Measurements from ENCODE around the gene CD47. TPM values are rescaled to one million over a fixed set of nuclear protein-coding genes. Genes with fewer than 3 reads are reported as not detected.

Gene CD47
- polyA plus RNA-seq, 1 of the 3 experiments (the other 2 are of a cell fraction) = 19.6 TPM

- H3K4me1 ChIP-seq (ENCODE audit: control insufficient read depth in 1 of 2, insufficient read depth in 2 of 2, low read depth in 1 of 2, low read length in 1 of 2) = no peaks in the 10 kb centered on the region; a peak in 2 of 4 replicates
- no peak overlapping the region for H3K9ac ChIP-seq
- no peaks in the 10 kb centered on the region for H3K79me2 ChIP-seq (ENCODE audit: insufficient read depth)
- H3K9me2 ChIP-seq = no peaks in the 10 kb centered on the region
- ChIA-PET POLR2A (no interaction called here), CTCF (interaction anchor here (0.9 kb wide), 1 partner anchor 9 kb away, joined by 3 read pairs; no protein-coding TSS in a partner anchor)
- H3F3A ChIP-seq (replicated peaks; ENCODE audit: insufficient read depth) = no peaks in the 10 kb centered on the region
- no peak overlapping the region for H3K4me3 ChIP-seq (ENCODE audit: low read depth in 2 of 2, low read length in 1 of 2)
- H3K4me2 ChIP-seq = no peak overlapping the region
- no peaks in the 10 kb centered on the region for H3K27me3 ChIP-seq (ENCODE audit: insufficient read depth)
- H3K36me3 ChIP-seq (replicated peaks in 1 of 2; ENCODE audit: control insufficient read depth in 1 of 2, insufficient read depth in 2 of 2, low read length in 1 of 2) = peaks cover 21 to 25% of the 10 kb centered on the region in 2 experiments
- no peaks in the 10 kb centered on the region for H3K9me3 ChIP-seq
- TF ChIP-seq USF1 (IDR thresholded peaks at IDR 0.05; ENCODE audit: borderline replicate concordance, low read depth) (no peak), IRF3 (IDR thresholded peaks at IDR 0.05; ENCODE audit: low read depth, low read length) (no peak), SIN3A (IDR thresholded peaks at IDR 0.05; ENCODE audit: borderline replicate concordance, low read depth, low read length) (no peak), JUND (IDR thresholded peaks at IDR 0.05) (no peak), REST (IDR thresholded peaks at IDR 0.05; ENCODE audit: low read depth, low read length) (no peak), RFX5 (IDR thresholded peaks at IDR 0.05; ENCODE audit: low read length) (no peak), NRF1 (IDR thresholded peaks at IDR 0.05; ENCODE audit: low read depth, low read length) (no peak), EZH2phosphoT487 (IDR thresholded peaks at IDR 0.05; ENCODE audit: borderline replicate concordance, low read depth) (no peak), CTCF (IDR thresholded peaks at IDR 0.05) (no peak), ZBTB33 (IDR thresholded peaks at IDR 0.05; ENCODE audit: borderline replicate concordance, low read depth) (no peak), TAF1 (IDR thresholded peaks at IDR 0.05; ENCODE audit: borderline replicate concordance, low read depth, low read length) (no peak), GATA2 (CRISPR knock-in tag; IDR thresholded peaks at IDR 0.05) (no peak), TCF12 (IDR thresholded peaks at IDR 0.05) (no peak), CHD2 (IDR thresholded peaks at IDR 0.05; ENCODE audit: low read length, partially characterized antibody) (no peak), TEAD4 (IDR thresholded peaks at IDR 0.05; ENCODE audit: borderline replicate concordance, insufficient read depth) (no peak), EP300 (IDR thresholded peaks at IDR 0.05; ENCODE audit: borderline replicate concordance in 1 of 2, low read depth in 1 of 2, low read length in 1 of 2) (no peak), ELF1 (IDR thresholded peaks at IDR 0.05) (no peak)
- H4K20me1 ChIP-seq (ENCODE audit: insufficient read depth) = no peaks in the 10 kb centered on the region
- H3K27ac ChIP-seq (ENCODE audit: low read depth in 2 of 2, low read length in 1 of 2) = no peak overlapping the region
- no peak overlapping the region for H2AFZ ChIP-seq (ENCODE audit: low read depth)
- no peak for DNase-seq
These were observed 25.7 kb downstream of the CD47 start for GRCh38 chr3:108065096-108065495.

Data from SK-N-SH (cell line).